Measurements from ENCODE around the gene ADAMTS5.

Gene ADAMTS5

DNA sequence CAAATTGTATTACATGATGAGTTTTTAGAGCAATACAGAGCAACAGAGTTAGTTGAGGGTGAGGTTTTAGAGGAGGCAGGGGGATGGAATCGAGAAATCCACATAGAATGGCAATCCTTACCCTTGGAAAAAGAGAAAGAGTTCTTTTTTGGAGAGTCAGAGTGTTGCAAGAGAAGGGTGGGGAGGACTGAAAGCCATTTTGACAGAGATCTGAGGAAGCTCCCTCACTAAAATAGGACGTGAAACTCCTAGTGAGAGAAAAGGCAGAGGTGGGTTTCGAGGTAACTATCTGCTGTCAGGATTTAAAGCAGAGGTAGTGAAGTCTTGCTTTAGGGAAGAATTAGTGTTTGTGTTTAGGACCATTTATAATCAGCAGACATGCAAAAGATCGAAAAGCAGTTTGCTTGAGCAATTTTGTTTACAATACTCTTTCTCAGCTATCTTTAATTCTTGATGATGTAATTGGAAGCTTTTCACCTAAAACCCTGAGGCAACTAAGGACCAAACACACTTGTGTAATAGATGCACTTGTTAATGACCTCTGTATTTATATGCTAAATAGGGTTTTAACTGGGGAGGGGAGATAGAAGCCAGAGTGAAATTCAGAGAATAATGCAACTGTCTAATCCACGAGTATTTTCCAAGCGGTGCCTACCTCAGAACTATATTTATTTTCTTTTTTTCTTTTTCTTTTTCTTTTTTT lies 20.0 kb downstream of the ADAMTS5 start:
- peak; percentile 25 to 46 for DNase-seq

DNA sequence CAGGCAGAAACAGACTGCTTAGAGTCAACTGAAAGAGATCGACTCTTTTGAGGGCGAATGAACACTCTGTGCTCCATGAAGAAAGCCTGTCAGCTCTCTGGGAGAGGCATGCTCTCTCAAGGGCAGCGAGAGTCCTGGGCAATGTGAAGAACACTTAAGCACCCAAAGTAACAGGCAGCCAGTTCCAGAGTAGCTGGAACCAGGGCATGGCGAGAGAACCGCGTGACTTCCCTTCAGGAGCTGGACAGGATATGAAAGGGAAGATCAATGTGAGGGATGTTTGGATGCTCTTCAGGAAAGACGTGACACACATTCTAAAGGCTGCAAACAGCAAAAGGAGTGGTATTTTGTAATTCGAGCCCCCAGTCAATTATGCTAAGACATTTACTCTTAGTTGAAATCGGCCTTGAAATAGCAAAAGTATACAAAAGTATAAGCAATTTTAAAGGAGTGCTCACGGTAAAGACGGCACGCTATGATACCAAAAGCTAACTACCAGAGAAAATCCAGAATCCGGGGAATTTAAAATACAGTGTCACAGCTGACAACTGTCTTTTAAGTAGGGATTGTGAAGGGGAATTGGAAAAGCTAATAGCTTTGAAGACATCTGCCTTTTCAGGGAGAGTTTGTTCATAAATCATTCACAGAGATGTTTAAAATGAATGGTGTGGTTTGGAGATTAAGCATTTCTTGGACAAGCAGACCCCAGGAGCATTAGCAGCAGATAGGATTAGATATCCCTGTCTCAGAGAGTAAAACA lies 20.8 kb downstream of the ADAMTS5 start:
- no peak for DNase-seq

DNA sequence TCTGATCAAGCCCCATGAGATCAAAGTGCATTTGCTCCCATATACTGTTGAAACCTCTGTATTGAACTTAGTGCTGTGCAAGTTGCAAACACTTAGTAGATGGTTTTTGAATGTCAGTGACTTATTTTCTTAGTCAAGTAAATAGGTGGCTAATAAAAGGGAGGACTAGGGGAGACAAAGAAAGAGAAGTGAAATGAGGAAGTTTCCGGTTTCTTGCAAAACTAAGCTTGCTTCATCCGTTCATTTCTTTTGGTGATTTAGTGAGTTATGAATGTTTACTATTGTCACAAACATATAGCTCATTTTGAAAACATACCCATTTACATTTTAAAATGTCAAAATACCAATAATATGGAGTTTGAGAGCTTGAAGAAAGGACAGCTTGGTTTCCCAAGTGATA lies 23.0 kb downstream of the ADAMTS5 start:
- peak; percentile 63 to 88 for DNase-seq

- DNase-seq = no peak
These were observed 25.5 kb downstream of the ADAMTS5 start for GRCh38 chr21:26941421-26941820.

DNA sequence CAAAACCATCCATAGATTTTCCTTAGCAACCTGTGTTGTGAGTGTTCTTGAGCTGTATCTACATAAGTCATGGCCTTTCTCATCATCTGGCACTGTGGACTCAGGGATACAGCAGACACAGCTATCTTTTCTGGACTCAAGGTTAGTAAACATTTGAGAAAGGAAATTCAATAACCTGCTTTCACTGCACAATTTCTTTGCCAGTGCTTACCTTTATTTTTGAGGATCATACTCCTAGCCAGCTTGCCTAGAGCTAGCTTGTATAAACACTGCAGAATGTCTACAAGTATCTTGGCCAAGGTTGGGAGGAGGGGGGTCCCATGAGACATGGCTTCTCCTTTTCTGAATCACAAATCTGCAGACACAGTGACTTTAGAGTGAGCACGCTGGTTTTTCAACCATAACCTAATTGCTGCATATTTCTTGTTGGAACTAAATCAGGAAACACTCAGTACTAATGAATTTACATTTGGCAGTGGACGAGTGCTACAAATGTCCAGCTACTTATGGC lies 27.2 kb downstream of the ADAMTS5 start:
- no peak for DNase-seq

DNA sequence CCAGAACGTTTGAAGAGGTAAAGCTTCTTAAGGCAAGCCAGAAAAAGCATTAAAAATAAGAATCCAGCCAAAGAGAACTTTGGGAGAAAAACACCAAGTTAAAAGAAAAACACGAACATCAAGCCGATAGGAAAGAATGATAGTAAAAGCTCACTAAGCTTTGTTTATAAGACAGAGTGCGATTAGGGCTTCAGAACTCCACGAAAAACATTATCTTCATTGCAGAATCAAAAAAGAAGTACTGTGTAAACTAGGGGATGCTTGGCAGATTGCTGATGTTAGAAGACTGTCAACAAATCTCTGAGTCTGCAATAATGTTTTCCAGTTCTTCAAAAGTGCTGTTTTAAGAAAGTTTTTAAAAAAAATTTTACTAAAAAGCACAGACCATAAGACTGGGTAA lies 30.2 kb downstream of the ADAMTS5 start:
- no peak for DNase-seq

- no peak for DNase-seq
These were observed 30.9 kb downstream of the ADAMTS5 start for GRCh38 chr21:26935977-26936376.

GRCh38 chr21:26934383-26934782 lies 32.5 kb downstream of the ADAMTS5 start:
- no peak for DNase-seq

- no peak for DNase-seq
These were observed 33.4 kb downstream of the ADAMTS5 start for GRCh38 chr21:26933448-26933847.

DNA sequence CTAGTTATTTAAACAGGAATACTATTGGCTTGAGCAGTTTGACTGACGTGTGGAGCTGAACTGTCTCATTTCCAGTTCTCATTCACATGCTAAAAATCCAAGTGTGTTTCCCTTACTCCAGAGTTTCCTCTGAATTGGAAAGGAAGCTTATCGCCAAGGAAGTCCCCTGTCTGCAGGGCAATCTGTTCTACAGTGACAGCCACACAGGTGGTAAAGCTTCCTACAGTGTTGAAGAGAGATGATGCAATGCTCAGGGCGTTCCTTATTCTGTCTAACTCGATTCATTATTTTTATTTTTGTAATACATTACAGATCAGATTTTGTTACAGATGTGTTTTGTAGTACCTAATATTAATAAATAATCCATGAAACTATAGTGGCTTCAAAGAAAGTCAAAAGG lies 41.3 kb downstream of the ADAMTS5 start:
- no peak for DNase-seq

- DNase-seq = no peak
These were observed 41.8 kb downstream of the ADAMTS5 start for GRCh38 chr21:26925122-26925521.

DNA sequence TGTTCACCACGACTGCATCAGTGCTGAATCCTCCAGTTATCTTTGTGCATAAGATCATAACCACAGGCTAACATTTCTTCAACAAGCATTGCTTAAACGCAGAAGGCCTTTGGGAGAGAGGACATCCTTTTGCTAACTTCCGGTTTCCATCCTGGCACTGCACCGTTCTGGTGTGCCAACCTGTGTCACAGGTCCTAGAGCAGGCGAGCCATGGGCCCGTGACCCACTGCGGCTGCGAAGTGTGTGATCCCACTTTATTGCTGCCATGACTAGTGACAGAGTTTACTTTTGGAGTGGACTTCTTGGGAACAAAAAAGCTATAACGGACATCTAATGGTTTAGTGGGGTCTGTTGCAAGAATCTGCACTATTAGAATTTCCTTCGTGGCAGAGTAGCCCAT lies 42.9 kb downstream of the ADAMTS5 start:
- no peak for DNase-seq

DNA sequence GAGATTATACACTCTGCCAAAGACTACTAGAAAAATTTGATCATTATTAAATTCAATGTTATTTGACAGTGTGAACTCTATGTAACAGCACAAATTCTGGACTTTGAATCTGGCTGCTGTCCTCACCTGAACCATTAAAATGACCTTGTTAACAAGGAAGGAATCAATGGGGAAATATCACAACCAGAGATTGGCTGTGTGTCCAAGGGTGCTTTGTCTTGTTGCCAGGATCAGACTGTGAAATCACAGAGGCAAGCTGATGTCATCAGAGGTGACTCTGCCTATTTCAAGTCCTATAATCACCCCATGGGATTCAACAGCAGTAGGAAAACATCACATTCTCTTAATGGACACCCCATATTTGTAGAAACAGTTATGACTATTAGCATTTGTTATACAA lies 46.8 kb downstream of the ADAMTS5 start:
- no peak for DNase-seq

DNA sequence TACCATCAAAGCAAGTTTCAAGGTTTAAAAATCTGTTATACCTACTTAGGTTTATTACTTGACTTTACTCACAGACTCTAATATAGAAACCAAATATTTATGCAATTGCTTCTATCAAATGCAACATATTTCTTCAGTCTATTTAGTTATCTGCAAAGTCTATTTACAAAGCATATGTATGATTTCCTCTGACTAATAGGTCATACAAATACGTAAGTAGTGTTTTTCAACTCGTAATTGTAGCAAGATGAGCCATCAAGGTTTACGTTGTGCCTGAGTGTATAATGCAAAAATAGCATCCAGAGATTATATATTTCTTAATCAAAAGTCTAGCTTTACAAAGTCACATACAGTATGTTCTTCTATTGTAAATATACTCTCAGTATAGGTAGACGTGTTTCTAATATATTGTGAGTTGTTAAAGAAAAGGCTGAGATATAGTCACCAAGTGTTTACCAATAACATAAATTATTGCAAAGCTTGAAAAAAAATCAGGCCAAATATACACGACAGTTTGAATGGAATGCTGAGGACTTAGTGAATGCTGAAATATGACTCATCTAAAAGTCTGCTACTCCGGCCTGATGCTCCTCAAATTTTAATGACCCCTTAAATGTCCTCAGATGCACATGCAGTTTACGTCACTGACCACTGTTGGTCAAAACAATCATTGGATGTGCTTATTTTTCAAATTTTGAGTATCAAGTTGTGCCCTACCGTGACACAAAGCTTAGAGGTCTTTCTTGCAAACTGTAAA lies 48.4 kb downstream of the ADAMTS5 start:
- DNase-seq = no peak

DNA sequence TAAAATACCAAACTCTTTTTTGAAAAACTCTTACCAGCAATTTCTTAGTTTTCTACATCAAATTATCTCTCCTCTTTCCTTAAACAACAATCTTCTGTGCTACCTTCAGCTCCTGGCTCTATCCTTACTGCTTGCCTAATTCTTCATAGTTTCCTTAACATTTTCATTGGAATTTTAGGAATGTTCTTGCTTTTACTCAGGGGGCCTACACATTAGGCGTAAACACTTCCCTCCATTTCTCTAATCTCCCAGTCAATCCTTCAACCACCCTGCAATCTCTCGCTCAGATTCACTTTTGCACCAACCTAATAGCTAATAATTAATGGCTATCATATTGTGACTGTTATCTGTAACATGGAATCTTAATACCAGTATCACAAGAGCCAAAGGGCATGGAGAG lies 50.1 kb downstream of the ADAMTS5 start:
- no peak for DNase-seq

DNA sequence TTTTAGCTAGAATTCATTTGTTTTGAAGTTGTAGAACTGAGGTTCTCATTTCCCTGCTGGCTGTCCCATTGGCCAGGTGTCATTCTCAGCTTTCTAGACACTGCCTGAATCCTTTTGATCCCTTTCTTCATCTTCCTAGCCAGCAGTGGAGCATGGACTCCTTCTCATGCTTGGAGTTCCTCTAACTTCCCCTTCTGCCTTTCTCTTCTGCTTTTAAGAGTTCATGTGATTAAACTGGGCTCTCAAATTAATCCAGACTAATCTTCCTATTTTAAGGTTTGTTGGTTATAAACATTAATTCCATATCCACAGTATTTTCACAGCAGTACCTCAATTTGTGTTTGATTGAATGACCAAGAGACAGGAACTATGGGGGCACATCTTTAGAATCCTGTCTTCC lies 52.3 kb downstream of the ADAMTS5 start:
- peak; percentile 18 to 28 for DNase-seq

DNA sequence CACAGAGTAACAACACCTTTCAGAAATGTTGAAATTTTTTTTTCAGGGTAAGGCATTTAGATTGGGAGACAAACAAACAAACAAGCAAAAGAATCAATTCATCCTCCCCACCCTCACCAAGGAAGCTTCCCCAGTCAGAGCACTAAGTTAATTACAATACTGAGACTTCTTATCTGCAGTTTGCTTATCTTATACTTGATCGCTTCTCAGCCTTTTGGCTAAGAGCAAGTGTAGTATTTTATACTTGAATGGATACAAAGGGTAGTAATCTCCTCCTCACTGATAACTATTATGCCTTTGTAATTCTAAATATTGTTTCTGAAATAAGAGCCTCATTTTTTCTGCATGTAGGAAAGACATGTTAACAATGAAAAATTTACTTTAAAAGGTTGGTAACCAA lies 54.4 kb downstream of the ADAMTS5 start:
- DNase-seq = no peak

DNA sequence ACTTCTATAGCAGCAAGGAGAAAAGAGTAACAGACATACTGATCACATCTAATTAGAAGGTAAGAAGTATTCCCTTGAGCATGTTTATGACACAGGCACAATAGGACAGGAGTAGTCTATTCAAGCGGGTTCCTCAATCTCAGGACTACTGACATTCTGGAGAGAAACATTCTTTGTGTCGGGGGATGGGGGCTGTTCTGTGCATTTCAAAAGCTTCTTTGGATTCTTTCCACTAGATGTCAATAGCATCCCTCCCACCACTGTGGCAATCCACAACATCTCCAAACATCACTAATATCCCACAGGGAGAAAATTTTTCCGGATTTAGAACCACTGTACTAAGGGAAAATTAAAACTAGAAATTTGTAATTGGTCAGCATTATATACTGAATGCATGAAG lies 56.9 kb downstream of the ADAMTS5 start:
- no peak for DNase-seq

GRCh38 chr21:26900980-26901379 lies 65.9 kb downstream of the ADAMTS5 start:
- DNase-seq = no peak

DNA sequence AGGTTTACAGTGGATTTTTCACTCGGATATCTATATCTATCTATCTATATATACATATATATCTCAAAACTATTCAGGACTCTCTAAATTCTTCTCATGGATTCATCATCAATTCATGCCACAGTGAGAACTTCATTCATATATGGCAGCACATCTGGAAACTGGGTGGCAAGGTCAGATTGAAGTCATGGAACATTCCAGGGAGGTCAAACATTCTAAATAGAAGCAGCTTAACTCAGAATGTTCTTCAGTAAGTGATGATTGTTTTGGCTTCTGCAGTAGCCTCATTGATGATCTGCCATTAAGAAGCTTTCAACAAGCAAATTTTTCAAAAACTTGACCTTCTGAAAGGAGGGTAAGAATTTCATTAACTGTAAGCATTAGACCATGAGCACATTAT lies 74.7 kb downstream of the ADAMTS5 start:
- DNase-seq = no peak

- no peak for DNase-seq
These were observed 78.0 kb downstream of the ADAMTS5 start for GRCh38 chr21:26888931-26889330.

DNA sequence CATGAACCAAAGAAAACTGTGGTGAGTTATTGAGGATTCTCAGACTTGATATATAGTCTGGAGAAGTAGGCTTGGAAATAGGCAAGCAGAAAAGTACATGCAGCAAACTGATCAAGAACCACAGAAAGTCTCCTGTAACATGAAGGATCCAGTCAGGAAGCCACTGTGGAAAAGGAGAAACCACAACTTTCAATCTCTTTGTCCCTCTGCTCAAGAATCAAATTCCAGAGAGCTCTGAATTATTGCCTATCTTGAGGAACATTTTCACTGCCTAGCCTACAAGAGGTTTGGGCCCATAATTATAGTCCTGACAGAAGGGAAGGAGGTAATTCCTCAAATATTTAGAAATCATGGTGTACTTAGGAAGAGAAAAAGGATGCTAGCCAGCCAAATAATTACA lies 78.6 kb downstream of the ADAMTS5 start:
- no peak for DNase-seq

GRCh38 chr21:26887251-26887650 lies 79.6 kb downstream of the ADAMTS5 start:
- DNase-seq = no peak

- DNase-seq = no peak
These were observed 82.5 kb downstream of the ADAMTS5 start for GRCh38 chr21:26884436-26884835.
